Measurements from ENCODE around the gene SHROOM3.

The SHROOM3 gene

GRCh38 chr4:76550966-76551780 lies 116.1 kb downstream of the SHROOM3 start:
- ATAC-seq, result no peak
- TF ChIP-seq ZFP30 (CRISPR knock-in tag; IDR thresholded peaks at IDR 0.05), result no peak
- no peak for TF ChIP-seq ZC3H10 (CRISPR knock-in tag; IDR thresholded peaks at IDR 0.05)
- TF ChIP-seq ESRRG (CRISPR knock-in tag; IDR thresholded peaks at IDR 0.05), result no peak

DNA sequence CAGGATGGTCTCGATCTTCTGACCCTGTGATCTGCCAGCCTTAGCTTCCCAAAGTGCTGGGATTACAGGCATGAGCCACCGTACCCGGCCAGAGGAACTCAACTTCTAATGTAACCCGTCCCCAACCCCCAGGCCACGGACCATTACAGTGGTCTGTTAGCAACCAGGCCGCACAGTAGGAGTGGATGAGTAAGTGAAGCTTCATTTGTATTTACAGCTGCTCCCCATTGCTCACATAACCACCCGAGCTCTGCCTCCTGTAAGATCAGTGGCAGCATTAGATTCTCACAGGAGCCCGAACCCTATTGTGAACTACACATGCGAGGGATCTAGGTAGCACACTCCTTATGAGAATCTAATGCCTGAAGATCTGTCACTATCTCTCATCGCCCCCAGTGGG lies 119.6 kb downstream of the SHROOM3 start:
- no peak for ATAC-seq

GRCh38 chr4:76556452-76556851 lies 121.4 kb downstream of the SHROOM3 start:
- TF ChIP-seq SNAI2 (CRISPR knock-in tag; IDR thresholded peaks at IDR 0.05) (no peak), BACH2 (CRISPR knock-in tag; IDR thresholded peaks at IDR 0.05; ENCODE audit: borderline replicate concordance) (no peak), RARB (CRISPR knock-in tag; IDR thresholded peaks at IDR 0.05) (no peak), ZNF8 (CRISPR knock-in tag; IDR thresholded peaks at IDR 0.05) (no peak), CSRNP3 (CRISPR knock-in tag; IDR thresholded peaks at IDR 0.05) (no peak), TOX (CRISPR knock-in tag; IDR thresholded peaks at IDR 0.05; ENCODE audit: borderline replicate concordance) (no peak), ZC3H10 (CRISPR knock-in tag; IDR thresholded peaks at IDR 0.05) (no peak), CREB5 (CRISPR knock-in tag; IDR thresholded peaks at IDR 0.05; ENCODE audit: low read depth) (no peak), ISL1 (CRISPR knock-in tag; IDR thresholded peaks at IDR 0.05) (no peak), PPARA (CRISPR knock-in tag; IDR thresholded peaks at IDR 0.05; ENCODE audit: borderline replicate concordance) (no peak)
- TF ChIP-seq, protein P1, sequence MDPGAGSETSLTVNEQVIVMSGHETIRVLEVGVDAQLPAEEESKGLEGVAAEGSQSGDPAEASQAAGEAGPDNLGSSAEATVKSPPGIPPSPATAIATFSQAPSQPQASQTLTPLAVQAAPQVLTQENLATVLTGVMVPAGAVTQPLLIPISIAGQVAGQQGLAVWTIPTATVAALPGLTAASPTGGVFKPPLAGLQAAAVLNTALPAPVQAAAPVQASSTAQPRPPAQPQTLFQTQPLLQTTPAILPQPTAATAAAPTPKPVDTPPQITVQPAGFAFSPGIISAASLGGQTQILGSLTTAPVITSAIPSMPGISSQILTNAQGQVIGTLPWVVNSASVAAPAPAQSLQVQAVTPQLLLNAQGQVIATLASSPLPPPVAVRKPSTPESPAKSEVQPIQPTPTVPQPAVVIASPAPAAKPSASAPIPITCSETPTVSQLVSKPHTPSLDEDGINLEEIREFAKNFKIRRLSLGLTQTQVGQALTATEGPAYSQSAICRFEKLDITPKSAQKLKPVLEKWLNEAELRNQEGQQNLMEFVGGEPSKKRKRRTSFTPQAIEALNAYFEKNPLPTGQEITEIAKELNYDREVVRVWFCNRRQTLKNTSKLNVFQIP (CRISPR knock-in tag; IDR thresholded peaks at IDR 0.05; ENCODE audit: borderline replicate concordance, low read depth), result no peak
- TF ChIP-seq, protein P2, sequence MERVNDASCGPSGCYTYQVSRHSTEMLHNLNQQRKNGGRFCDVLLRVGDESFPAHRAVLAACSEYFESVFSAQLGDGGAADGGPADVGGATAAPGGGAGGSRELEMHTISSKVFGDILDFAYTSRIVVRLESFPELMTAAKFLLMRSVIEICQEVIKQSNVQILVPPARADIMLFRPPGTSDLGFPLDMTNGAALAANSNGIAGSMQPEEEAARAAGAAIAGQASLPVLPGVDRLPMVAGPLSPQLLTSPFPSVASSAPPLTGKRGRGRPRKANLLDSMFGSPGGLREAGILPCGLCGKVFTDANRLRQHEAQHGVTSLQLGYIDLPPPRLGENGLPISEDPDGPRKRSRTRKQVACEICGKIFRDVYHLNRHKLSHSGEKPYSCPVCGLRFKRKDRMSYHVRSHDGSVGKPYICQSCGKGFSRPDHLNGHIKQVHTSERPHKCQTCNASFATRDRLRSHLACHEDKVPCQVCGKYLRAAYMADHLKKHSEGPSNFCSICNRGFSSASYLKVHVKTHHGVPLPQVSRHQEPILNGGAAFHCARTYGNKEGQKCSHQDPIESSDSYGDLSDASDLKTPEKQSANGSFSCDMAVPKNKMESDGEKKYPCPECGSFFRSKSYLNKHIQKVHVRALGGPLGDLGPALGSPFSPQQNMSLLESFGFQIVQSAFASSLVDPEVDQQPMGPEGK (CRISPR knock-in tag; IDR thresholded peaks at IDR 0.05; ENCODE audit: borderline replicate concordance), result no peak

More for the DNA sequence above, 119.6 kb downstream of the SHROOM3 start:
- TF ChIP-seq OSR1 (CRISPR knock-in tag; IDR thresholded peaks at IDR 0.05), result no peak
- no peak for TF ChIP-seq BACH2 (CRISPR knock-in tag; IDR thresholded peaks at IDR 0.05; ENCODE audit: borderline replicate concordance)
- no peak for TF ChIP-seq ZNF565 (CRISPR knock-in tag; conservative IDR thresholded peaks at IDR 0.05; ENCODE audit: low read depth)
- TF ChIP-seq CREB5 (CRISPR knock-in tag; IDR thresholded peaks at IDR 0.05; ENCODE audit: low read depth), result no peak
- no peak for TF ChIP-seq ZFP30 (CRISPR knock-in tag; IDR thresholded peaks at IDR 0.05)
- no peak for TF ChIP-seq CSRNP3 (CRISPR knock-in tag; IDR thresholded peaks at IDR 0.05)
- TF ChIP-seq ISL1 (CRISPR knock-in tag; IDR thresholded peaks at IDR 0.05), result no peak
- TF ChIP-seq PPARA (CRISPR knock-in tag; IDR thresholded peaks at IDR 0.05; ENCODE audit: borderline replicate concordance), result no peak
- no peak for TF ChIP-seq ZNF70 (CRISPR knock-in tag; IDR thresholded peaks at IDR 0.05)

More at GRCh38 chr4:76556452-76556851, 121.4 kb downstream of the SHROOM3 start:
- ATAC-seq, result no peak; the same call in 2 of the 3 replicates
